ENCODE results near the gene MAP3K21. TPM values are rescaled to one million over a fixed set of nuclear protein-coding genes. Genes with fewer than 3 reads are reported as not detected.
A peak's percentile ranks its signal among the peaks of the same experiment; 100 is the strongest.

The MAP3K21 gene
- total RNA-seq, 6 experiments from 2014 or later: 0.06 to 0.09 (median 0.09) TPM; not detected in 3

- Mint-ChIP-seq H3K4me3 (peak overlapping the region; percentile 90), H3K27me3 (ENCODE audit: insufficient read depth) (peaks cover 4% of the 10 kb centered on the region; the same call in 1 of the 2 replicates), H3K4me1 (ENCODE audit: low read depth) (peaks cover 38% of the 10 kb centered on the region), H3K27ac (peak overlapping the region; percentile 55; the same call in 1 of the 2 replicates), H3K9me3 (no peaks in the 10 kb centered on the region), H3K36me3 (ENCODE audit: low read depth) (no peaks in the 10 kb centered on the region)
- no peak for DNase-seq
- TF ChIP-seq, protein P1, sequence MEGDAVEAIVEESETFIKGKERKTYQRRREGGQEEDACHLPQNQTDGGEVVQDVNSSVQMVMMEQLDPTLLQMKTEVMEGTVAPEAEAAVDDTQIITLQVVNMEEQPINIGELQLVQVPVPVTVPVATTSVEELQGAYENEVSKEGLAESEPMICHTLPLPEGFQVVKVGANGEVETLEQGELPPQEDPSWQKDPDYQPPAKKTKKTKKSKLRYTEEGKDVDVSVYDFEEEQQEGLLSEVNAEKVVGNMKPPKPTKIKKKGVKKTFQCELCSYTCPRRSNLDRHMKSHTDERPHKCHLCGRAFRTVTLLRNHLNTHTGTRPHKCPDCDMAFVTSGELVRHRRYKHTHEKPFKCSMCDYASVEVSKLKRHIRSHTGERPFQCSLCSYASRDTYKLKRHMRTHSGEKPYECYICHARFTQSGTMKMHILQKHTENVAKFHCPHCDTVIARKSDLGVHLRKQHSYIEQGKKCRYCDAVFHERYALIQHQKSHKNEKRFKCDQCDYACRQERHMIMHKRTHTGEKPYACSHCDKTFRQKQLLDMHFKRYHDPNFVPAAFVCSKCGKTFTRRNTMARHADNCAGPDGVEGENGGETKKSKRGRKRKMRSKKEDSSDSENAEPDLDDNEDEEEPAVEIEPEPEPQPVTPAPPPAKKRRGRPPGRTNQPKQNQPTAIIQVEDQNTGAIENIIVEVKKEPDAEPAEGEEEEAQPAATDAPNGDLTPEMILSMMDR (IDR thresholded peaks at IDR 0.05): no peak
These were observed 31.6 kb upstream of the MAP3K21 start for GRCh38 chr1:233295975-233296322.

DNA sequence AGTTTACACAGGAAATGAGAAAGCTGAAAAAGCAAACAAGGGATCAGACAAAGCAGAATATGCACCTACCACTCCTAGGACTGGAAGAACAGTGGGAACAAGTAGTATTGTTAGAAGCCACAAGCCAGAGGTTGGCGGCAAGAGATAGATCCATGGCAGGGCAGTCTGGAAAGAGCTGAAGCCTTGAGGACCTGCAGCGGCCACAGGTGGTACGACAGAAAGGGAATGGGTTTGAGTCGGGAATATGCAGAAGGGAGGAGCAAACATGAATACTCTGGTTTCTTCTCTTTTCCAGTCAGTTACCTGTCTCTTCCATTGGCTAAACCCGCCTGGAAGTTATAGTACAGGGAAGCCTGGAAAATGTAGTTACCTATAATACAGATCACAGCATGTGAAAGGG, 28.1 kb upstream of the MAP3K21 start:
- TF ChIP-seq, protein P1 (IDR thresholded peaks at IDR 0.05): no peak
- Mint-ChIP-seq H3K36me3 (ENCODE audit: low read depth) (no peaks in the 10 kb centered on the region), H3K27me3 (ENCODE audit: insufficient read depth) (peaks cover 4% of the 10 kb centered on the region), H3K27ac (no peak overlapping the region), H3K4me1 (ENCODE audit: low read depth) (peaks cover 7% of the 10 kb centered on the region), H3K4me3 (no peak overlapping the region), H3K9me3 (peaks cover 3% of the 10 kb centered on the region; the same call in 1 of the 2 replicates)
- no peak for DNase-seq

GRCh38 chr1:233300326-233300725, 27.2 kb upstream of the MAP3K21 start:
- Mint-ChIP-seq H3K9me3 (peaks cover 3% of the 10 kb centered on the region; the same call in 1 of the 2 replicates), H3K27ac (no peak overlapping the region), H3K36me3 (ENCODE audit: low read depth) (no peaks in the 10 kb centered on the region), H3K4me3 (no peak overlapping the region), H3K27me3 (ENCODE audit: insufficient read depth) (peaks cover 4% of the 10 kb centered on the region), H3K4me1 (ENCODE audit: low read depth) (no peaks in the 10 kb centered on the region)
- TF ChIP-seq, protein P1 (IDR thresholded peaks at IDR 0.05): no peak
- no peak for DNase-seq

- Mint-ChIP-seq H3K27ac (no peak overlapping the region), H3K27me3 (ENCODE audit: insufficient read depth) (peaks cover 5% of the 10 kb centered on the region), H3K4me1 (ENCODE audit: low read depth) (no peaks in the 10 kb centered on the region), H3K36me3 (ENCODE audit: low read depth) (no peaks in the 10 kb centered on the region), H3K9me3 (peaks cover 3% of the 10 kb centered on the region; the same call in 1 of the 2 replicates), H3K4me3 (no peak overlapping the region)
- DNase-seq: peak; percentile 15
- TF ChIP-seq, protein P1 (IDR thresholded peaks at IDR 0.05): peak; percentile 83
These were observed 22.9 kb upstream of the MAP3K21 start for GRCh38 chr1:233304489-233305102.

GRCh38 chr1:233313434-233314155, 13.9 kb upstream of the MAP3K21 start:
- H3K4me3 Mint-ChIP-seq: no peak overlapping the region
- no peaks in the 10 kb centered on the region for H3K36me3 Mint-ChIP-seq (ENCODE audit: low read depth)
- H3K27me3 Mint-ChIP-seq (ENCODE audit: insufficient read depth): peaks cover 2% of the 10 kb centered on the region; the same call in 1 of the 2 replicates
- no peak for DNase-seq
- TF ChIP-seq, protein P1 (IDR thresholded peaks at IDR 0.05): no peak
- no peak overlapping the region for H3K27ac Mint-ChIP-seq
- H3K9me3 Mint-ChIP-seq: no peaks in the 10 kb centered on the region
- H3K4me1 Mint-ChIP-seq (ENCODE audit: low read depth): no peaks in the 10 kb centered on the region

All from HFFc6 (cell line).